H1 (cell line): ENCODE data around the gene TCF25. TPM values are rescaled to one million over a fixed set of nuclear protein-coding genes. Genes with fewer than 3 reads are reported as not detected.

Source experiments
- CTCF ChIA-PET: fragments of 300-600 bp; sonication (Branson Sonifier 250); formaldehyde crosslinking; loops from one replicate; lab custom pipeline; 2021; ENCODE audit not compliant: partially characterized antibody; lab: Charles Lee
- POLR2A ChIA-PET: fragments of 300-600 bp; sonication (Branson Sonifier 250); formaldehyde crosslinking; loops from one replicate; lab custom pipeline; 2021; ENCODE audit warnings: inconsistent platforms; ENCODE audit not compliant: partially characterized antibody; lab: Charles Lee
- DNase-seq, 2 experiments: peaks; one replicate each; pipeline versions ENCODE4 v3.0.0 to v3.0.0-alpha.2; 2010 to 2022; ENCODE audit warnings: low spot score in 2 of 2, low read depth in 1 of 2, mixed read lengths in 1 of 2
- FAIRE-seq: peaks from 2 replicates; lab custom pipeline; 2011; peaks lifted over from hg19 to GRCh38; lab: Jason Lieb, UNC
- H2AFZ ChIP-seq: 2 replicates; pipeline ENCODE4 v1.8.1; 2012; ENCODE audit warnings: low read length, inconsistent platforms
- H2AK5ac ChIP-seq: 2 replicates; pipeline ENCODE4 v1.6.1; 2013; ENCODE audit warnings: low read depth, low read length
- H2BK120ac ChIP-seq: replicated peaks from 2 replicates; pipeline ENCODE3; 2013; ENCODE audit warnings: low read depth, low read length, inconsistent platforms
- H2BK12ac ChIP-seq: 2 replicates; pipeline ENCODE4 v1.6.1; 2013; ENCODE audit warnings: low read depth, low read length
- H2BK15ac ChIP-seq: 2 replicates; pipeline ENCODE4 v1.6.1; 2013; ENCODE audit warnings: low read length
- H2BK20ac ChIP-seq: 2 replicates; pipeline ENCODE4 v1.6.1; 2013; ENCODE audit warnings: low read length
- H2BK5ac ChIP-seq: 2 replicates; pipeline ENCODE4 v1.6.1; 2013; ENCODE audit warnings: low read depth, low read length
- H3K14ac ChIP-seq: 2 replicates; pipeline ENCODE4 v1.6.1; 2013; ENCODE audit warnings: inconsistent platforms; ENCODE audit not compliant: insufficient read length
- H3K18ac ChIP-seq: 2 replicates; pipeline ENCODE4 v1.6.1; 2013; ENCODE audit warnings: low read length; ENCODE audit errors: extremely low read depth
- H3K23ac ChIP-seq: 2 replicates; pipeline ENCODE4 v1.6.1; 2013; ENCODE audit warnings: inconsistent platforms; ENCODE audit not compliant: insufficient read length
- H3K23me2 ChIP-seq: 2 replicates; pipeline ENCODE4 v1.6.1; 2013; ENCODE audit warnings: low read depth, low read length
- H3K27ac ChIP-seq: 2 replicates; pipeline ENCODE4 v1.6.1; 2011; ENCODE audit warnings: low read depth, low read length, inconsistent platforms
- H3K27me3 ChIP-seq, 4 experiments: replicated peaks in 1 of 4; 1 replicate in 1 of 4; 2 replicates in 3 of 4; pipeline versions ENCODE4 v1.6.1 to v1.8.1; 2011 to 2013; ENCODE audit warnings: low read length in 3 of 4, mild to moderate bottlenecking in 3 of 4, inconsistent platforms in 2 of 4, mixed read lengths in 2 of 4, moderate library complexity in 1 of 4; ENCODE audit not compliant: control insufficient read depth in 3 of 4, insufficient read depth in 3 of 4; ENCODE audit errors: extremely low read depth in 1 of 4
- H3K36me3 ChIP-seq, 4 experiments: 2 replicates each; pipeline versions ENCODE4 v1.6.1 to v1.8.1; 2011 to 2013; ENCODE audit warnings: mild to moderate bottlenecking in 4 of 4, low read length in 3 of 4, moderate library complexity in 2 of 4, control low read depth in 1 of 4, inconsistent platforms in 1 of 4; ENCODE audit not compliant: insufficient read depth in 4 of 4, control insufficient read depth in 2 of 4
- H3K4ac ChIP-seq: replicated peaks from 2 replicates; pipeline ENCODE3; 2013; ENCODE audit warnings: low read length, low read depth, mixed read lengths, inconsistent platforms; ENCODE audit not compliant: insufficient read length
- H3K4me1 ChIP-seq, 4 experiments: replicated peaks in 1 of 4; 1 replicate in 1 of 4; 2 replicates in 3 of 4; pipeline versions ENCODE4 v1.6.1 to v1.8.1; 2011 to 2013; ENCODE audit warnings: low read length in 3 of 4, inconsistent platforms in 2 of 4, mixed read lengths in 1 of 4; ENCODE audit not compliant: insufficient read depth in 4 of 4, control insufficient read depth in 3 of 4
- H3K4me2 ChIP-seq, 2 experiments: 2 replicates each; pipeline versions ENCODE4 v1.6.1 to v1.8.1; 2011 to 2013; ENCODE audit warnings: low read depth in 2 of 2, low read length in 2 of 2, control low read depth in 1 of 2, inconsistent platforms in 1 of 2, mild to moderate bottlenecking in 1 of 2; ENCODE audit not compliant: insufficient read depth in 1 of 2
- H3K4me3 ChIP-seq, 4 experiments: fragments of 200-600, 300-600 bp in 1 of 4; sonication (generic), shearing (Covaris generic), sonication (Bioruptor Twin) in 1 of 4; 2 replicates each; pipeline versions ENCODE4 v1.5.1 to v1.8.1; 2011 to 2016; ENCODE audit warnings: low read length in 4 of 4, low read depth in 3 of 4, control low read depth in 2 of 4, inconsistent platforms in 2 of 4, mild to moderate bottlenecking in 2 of 4, mixed read lengths in 1 of 4, moderate library complexity in 1 of 4; ENCODE audit not compliant: insufficient read depth in 2 of 4; ENCODE audit errors: extremely low read depth in 1 of 4
- H3K56ac ChIP-seq: replicated peaks from 2 replicates; pipeline ENCODE3; 2013; ENCODE audit warnings: low read depth, mild to moderate bottlenecking, mixed read lengths, low read length, inconsistent platforms; ENCODE audit not compliant: insufficient read length
- H3K79me1 ChIP-seq: 2 replicates; pipeline ENCODE4 v1.6.1; 2013; ENCODE audit warnings: low read depth, low read length, control low read depth
- H3K79me2 ChIP-seq, 2 experiments: 2 replicates each; pipeline versions ENCODE4 v1.6.1 to v1.8.1; 2012 to 2013; ENCODE audit warnings: low read length in 2 of 2, mild to moderate bottlenecking in 2 of 2, inconsistent platforms in 1 of 2; ENCODE audit not compliant: insufficient read depth in 2 of 2, control insufficient read depth in 1 of 2
- H3K9ac ChIP-seq, 4 experiments: replicated peaks in 1 of 4; 1 replicate in 1 of 4; 2 replicates in 3 of 4; pipeline versions ENCODE4 v1.6.1 to v1.8.1; 2011 to 2013; ENCODE audit warnings: low read depth in 3 of 4, low read length in 3 of 4, control low read depth in 2 of 4, mild to moderate bottlenecking in 2 of 4, moderate library complexity in 2 of 4, inconsistent platforms in 1 of 4; ENCODE audit errors: extremely low read depth in 1 of 4
- H3K9me3 ChIP-seq, 2 experiments: 2 replicates each; pipeline versions ENCODE4 v1.6.1 to v1.8.1; 2012 to 2013; ENCODE audit warnings: mild to moderate bottlenecking in 2 of 2, moderate library complexity in 2 of 2, control low read depth in 1 of 2, inconsistent platforms in 1 of 2, low read depth in 1 of 2, low read length in 1 of 2, mixed read lengths in 1 of 2; ENCODE audit not compliant: insufficient read depth in 2 of 2
- H4K20me1 ChIP-seq, 2 experiments: replicated peaks in 1 of 2; 2 replicates each; pipeline versions ENCODE3 to v1.8.1; 2011 to 2013; ENCODE audit warnings: inconsistent platforms in 2 of 2, low read length in 2 of 2, mild to moderate bottlenecking in 1 of 2; ENCODE audit not compliant: insufficient read depth in 2 of 2, control insufficient read depth in 1 of 2
- H4K5ac ChIP-seq: 2 replicates; pipeline ENCODE4 v1.6.1; 2013; ENCODE audit warnings: low read length, low read depth, mixed read lengths, inconsistent platforms; ENCODE audit not compliant: insufficient read length
- H4K8ac ChIP-seq: 2 replicates; pipeline ENCODE4 v1.8.0; 2013; ENCODE audit warnings: mild to moderate bottlenecking, moderate library complexity, low read length, inconsistent platforms; ENCODE audit not compliant: insufficient read depth; ENCODE audit errors: extremely low read depth
- H4K91ac ChIP-seq: replicated peaks from 2 replicates; pipeline ENCODE3; 2013; ENCODE audit warnings: low read length, mixed read lengths, inconsistent platforms; ENCODE audit not compliant: insufficient read length
- BRCA1 ChIP-seq: IDR thresholded peaks from 2 replicates; pipeline ENCODE4 v1.6.1; 2012; ENCODE audit warnings: low read depth, low read length, improper control_type of control experiment
- CHD2 ChIP-seq: IDR thresholded peaks from 2 replicates; pipeline ENCODE4 v1.6.1; 2012; ENCODE audit warnings: low read length, improper control_type of control experiment
- POLR2A ChIP-seq, 2 experiments: IDR thresholded peaks; 1 replicate in 1 of 2; 2 replicates in 1 of 2; pipeline ENCODE4 v1.6.1; 2011; ENCODE audit warnings: low read depth in 2 of 2, low read length in 2 of 2, mild to moderate bottlenecking in 2 of 2; ENCODE audit errors: control extremely low read depth in 1 of 2
- SP1 ChIP-seq: IDR thresholded peaks from 2 replicates; pipeline ENCODE4 v1.6.1; 2011; ENCODE audit warnings: low read depth, low read length
- TAF7 ChIP-seq: optimal IDR thresholded peaks from 2 replicates; pipeline ENCODE3; 2011; ENCODE audit warnings: low read depth, mild to moderate bottlenecking, inconsistent platforms, low read length, moderate library complexity, borderline replicate concordance
- WGBS, 2 experiments: shearing (Covaris generic) in 1 of 2; methylation state at CpG; one replicate each; pipeline versions ENCODE4 v1.1.6 to v1.1.7; 2013 to 2015; ENCODE audit warnings: low lambda C conversion rate in 2 of 2, mixed read lengths in 2 of 2, inconsistent platforms in 1 of 2, low coverage in 1 of 2, missing lambda C conversion rate in 1 of 2; ENCODE audit not compliant: insufficient replicate concordance in 2 of 2, insufficient coverage in 1 of 2, insufficient read length in 1 of 2; ENCODE audit errors: extremely low coverage in 1 of 2, missing lambda C conversion rate in 1 of 2; 5-methylcytosine and 5-hydroxymethylcytosine counted together
- long read RNA-seq, 2 experiments: library from RNA in 1 of 2; library from capped mRNA in 1 of 2; stranded (forward); transcript quantifications; one replicate each; pipeline ENCODE4 v2.0.0, GENCODE V29; 2021; ENCODE audit warnings: inconsistent platforms in 1 of 2
- polyA minus RNA-seq, 3 experiments: library from RNA; depleted of rRNA, polyadenylated mRNA; stranded (reverse); fragments of >200 nt; gene quantifications; 1 replicate in 2 of 3; 2 replicates in 1 of 3; pipeline ENCODE4 v1.2.3, GENCODE V29; 2011
- polyA plus RNA-seq, 7 experiments: library from polyadenylated mRNA; depleted of rRNA in 3 of 7; stranded (reverse) in 5 of 7; unstranded in 2 of 7; fragments of >200 nt in 5 of 7; fragments of 200-250 nt in 2 of 7; gene quantifications; 1 replicate in 5 of 7; 2 replicates in 1 of 7; 4 replicates in 1 of 7; pipeline versions ENCODE4 v1.2.1 to v1.2.3, GENCODE V29; 2011 to 2013; ENCODE audit warnings: missing spikeins in 2 of 7, mixed read lengths in 2 of 7
- total RNA-seq: library from RNA; stranded (reverse); fragmentation: NEBNext Ultra II Directional; extraction: Animal tissue kit (Norgen Biotek cat#: 25700); gene quantifications from 2 replicates; pipeline ENCODE4 v1.2.1, GENCODE V29; 2021

The TCF25 gene, protein sequence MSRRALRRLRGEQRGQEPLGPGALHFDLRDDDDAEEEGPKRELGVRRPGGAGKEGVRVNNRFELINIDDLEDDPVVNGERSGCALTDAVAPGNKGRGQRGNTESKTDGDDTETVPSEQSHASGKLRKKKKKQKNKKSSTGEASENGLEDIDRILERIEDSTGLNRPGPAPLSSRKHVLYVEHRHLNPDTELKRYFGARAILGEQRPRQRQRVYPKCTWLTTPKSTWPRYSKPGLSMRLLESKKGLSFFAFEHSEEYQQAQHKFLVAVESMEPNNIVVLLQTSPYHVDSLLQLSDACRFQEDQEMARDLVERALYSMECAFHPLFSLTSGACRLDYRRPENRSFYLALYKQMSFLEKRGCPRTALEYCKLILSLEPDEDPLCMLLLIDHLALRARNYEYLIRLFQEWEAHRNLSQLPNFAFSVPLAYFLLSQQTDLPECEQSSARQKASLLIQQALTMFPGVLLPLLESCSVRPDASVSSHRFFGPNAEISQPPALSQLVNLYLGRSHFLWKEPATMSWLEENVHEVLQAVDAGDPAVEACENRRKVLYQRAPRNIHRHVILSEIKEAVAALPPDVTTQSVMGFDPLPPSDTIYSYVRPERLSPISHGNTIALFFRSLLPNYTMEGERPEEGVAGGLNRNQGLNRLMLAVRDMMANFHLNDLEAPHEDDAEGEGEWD
- total RNA-seq (92.2 and 102 TPM in 2 replicates), polyA plus RNA-seq (2011; rRNA removed) (78.1 and 102 TPM in 2 replicates), polyA minus RNA-seq (2011; rRNA and poly(A)+ RNA removed) (58.3 and 62.0 TPM in 2 replicates)
- polyA plus RNA-seq (2011; cell fraction: cytosol; rRNA removed), result 84.5 TPM
- 230 TPM for polyA plus RNA-seq (2011; cell fraction: nucleus; rRNA removed)
- 112 to 138 TPM (median 135 TPM) in 4 replicates for polyA plus RNA-seq (2012, experiment 1 of 2)
- 70.6 TPM for polyA plus RNA-seq (2012, experiment 2 of 2)
- 86.9 TPM for polyA plus RNA-seq (2013, experiment 1 of 2)
- polyA plus RNA-seq (2013, experiment 2 of 2), result 84.9 TPM
- polyA minus RNA-seq (2011; cell fraction: cytosol; rRNA and poly(A)+ RNA removed), result 56.6 TPM
- polyA minus RNA-seq (2011; cell fraction: nucleus; rRNA and poly(A)+ RNA removed), result 49.3 TPM
- long read RNA-seq, experiment 1, partial matches to known transcripts, result 8 of 24 reads
- long read RNA-seq, experiment 1, other reads (novel, unspliced or antisense), result 12 of 24 reads
- long read RNA-seq, experiment 2, transcript TCF25-201 (18 exons, 2,233 nt), result major isoform, 12 of 19 reads
- long read RNA-seq, experiment 2, partial matches to known transcripts, result 1 of 19 reads
- long read RNA-seq, experiment 2, other reads (novel, unspliced or antisense), result 6 of 19 reads

DNA sequence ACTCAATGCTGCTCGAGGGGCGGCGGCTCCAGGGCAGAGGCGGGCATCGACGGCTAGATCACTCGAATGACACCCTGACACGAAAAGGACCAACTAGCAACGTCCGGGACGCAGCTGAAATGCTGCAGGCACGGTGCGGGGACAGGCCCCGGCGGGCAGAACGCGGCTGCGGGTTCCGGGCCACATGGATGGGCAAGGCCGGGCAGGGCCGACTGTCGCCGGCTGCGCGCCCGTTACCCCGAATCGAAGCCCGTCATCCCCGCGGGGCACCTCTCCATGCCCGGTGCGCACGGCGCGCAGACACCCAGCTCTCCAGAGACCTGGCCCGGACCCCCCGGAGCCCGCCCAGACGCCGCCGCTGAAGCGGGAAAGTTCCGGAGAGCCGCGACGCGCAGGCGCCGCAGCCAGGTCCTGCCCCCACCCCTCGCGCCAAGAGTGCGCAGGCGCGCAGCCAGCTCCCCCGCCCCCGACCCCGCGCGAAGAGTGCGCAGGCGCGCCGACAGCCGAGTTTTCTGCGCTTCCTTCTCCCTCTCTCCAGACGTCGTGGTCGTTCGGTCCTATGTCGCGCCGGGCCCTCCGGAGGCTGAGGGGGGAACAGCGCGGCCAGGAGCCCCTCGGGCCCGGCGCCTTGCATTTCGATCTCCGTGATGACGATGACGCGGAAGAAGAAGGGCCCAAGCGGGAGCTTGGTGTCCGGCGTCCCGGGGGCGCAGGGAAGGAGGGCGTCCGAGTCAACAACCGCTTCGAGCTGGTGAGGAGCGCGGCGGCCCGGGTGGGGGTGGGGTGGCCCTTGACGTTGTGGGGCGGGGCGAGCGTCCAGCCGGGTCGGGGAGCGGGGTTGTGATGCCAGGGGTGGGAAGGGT lies at the start of gene TCF25:
TCF25 (plus strand) TSS at position 484 of the 863 bp plus-strand sequence; CDS start at position 560, 76 bp downstream.
- FAIRE-seq, result no peak
- Histone ChIP-seq H2BK120ac (no peak within 1 kb of the TSS), H2AFZ (no peak within 1 kb of the TSS; the same call in 1 of the 2 replicates)
- TF ChIP-seq TAF7 (peak; percentile 81), POLR2A (IDR thresholded peaks at IDR 0.05; ENCODE audit: control extremely low read depth in 1 of 2, low read depth in 2 of 2, low read length in 2 of 2) (peak; percentile 34 to 84), SP1 (0 out of 2 replicates have a peak, but pooled peaks have one; percentile 10), CHD2 (no peak), BRCA1 (no peak)

More for the DNA sequence above, at the start of gene TCF25:
- H2BK20ac ChIP-seq, result no peak within 1 kb of the TSS
- peaks cover 6% of the 10 kb centered on the region for H3K79me1 ChIP-seq
- H2AK5ac ChIP-seq, result no peak within 1 kb of the TSS
- H4K91ac ChIP-seq, result peak within 1 kb of the TSS; percentile 91
- POLR2A ChIA-PET, result interaction anchor here (0.6 to 3.4 kb wide), 21 partner anchors 10 to 187 kb away, joined by 3 to 15 read pairs (median 4); partner anchors contain the start of genes CDK10, FANCA, MC1R and SPIRE2
- H3K27ac ChIP-seq, result peak within 1 kb of the TSS; percentile 93
- peak within 1 kb of the TSS; percentile 90 for H4K5ac ChIP-seq
- no peak within 1 kb of the TSS for H3K23ac ChIP-seq
- H3K4me3 ChIP-seq, result peak within 1 kb of the TSS; percentile 84 to 97 (median 90)
- H3K4me1 ChIP-seq, result peaks cover 0 to 9% (median 2%) of the 10 kb centered on the region in 4 experiments; a peak in 4 of 7 replicates
- 2% methylated on average over 44 of the region's 104 CpGs; no CpG with 5 or more reads in 1 of the 2 experiments for WGBS, 2 experiments
- H4K20me1 ChIP-seq, result no peaks in the 10 kb centered on the region
- peak within 1 kb of the TSS; percentile 61; the same call in 1 of the 2 replicates for H2BK15ac ChIP-seq
- H3K56ac ChIP-seq, result peak within 1 kb of the TSS; percentile 95
- H3K79me2 ChIP-seq, result peaks cover 0 to 29% of the 10 kb centered on the region in 2 experiments; a peak in 3 of 4 replicates
- H3K36me3 ChIP-seq, result peaks cover 0 to 15% (median 0%) of the 10 kb centered on the region in 4 experiments; a peak in 2 of 8 replicates
- H3K18ac ChIP-seq, result peak within 1 kb of the TSS; percentile 99
- H3K23me2 ChIP-seq, result peaks cover 9% of the 10 kb centered on the region
- H4K8ac ChIP-seq, result peak within 1 kb of the TSS; percentile 99
- DNase-seq, result peak; percentile 70 to 89
- peaks cover 0 to 3% of the 10 kb centered on the region in 2 experiments; a peak in 1 of 4 replicates for H3K9me3 ChIP-seq
- H3K9ac ChIP-seq, result peak within 1 kb of the TSS; percentile 81 to 94 (median 92)
- 0 out of 2 replicates have a peak within 1 kb of the TSS, but pooled peaks have one; percentile 39 for H2BK12ac ChIP-seq
- peak within 1 kb of the TSS; percentile 94 for H3K14ac ChIP-seq
- CTCF ChIA-PET, result interaction anchor here (0.6 to 1.4 kb wide), 4 partner anchors 9 to 1173 kb away, joined by 3 to 5 read pairs (median 4); no protein-coding TSS in a partner anchor
- H2BK5ac ChIP-seq, result peak within 1 kb of the TSS; percentile 90; the same call in 1 of the 2 replicates
- peak within 1 kb of the TSS; percentile 85 to 93 for H3K4me2 ChIP-seq
- H3K27me3 ChIP-seq, result no peaks in the 10 kb centered on the region
- H3K4ac ChIP-seq, result peak within 1 kb of the TSS; percentile 78
